HG02798 (cell line): Measurements from ENCODE around the gene PLPPR3.

ENCODE experiments used
- ATAC-seq: cut with Tn5 transposase; IDR thresholded peaks from one replicate; pipeline ENCODE4 v1.9.1; 2021; ENCODE audit warnings: mild to moderate bottlenecking; ENCODE audit not compliant: unreplicated experiment, poor library complexity

The PLPPR3 gene

DNA sequence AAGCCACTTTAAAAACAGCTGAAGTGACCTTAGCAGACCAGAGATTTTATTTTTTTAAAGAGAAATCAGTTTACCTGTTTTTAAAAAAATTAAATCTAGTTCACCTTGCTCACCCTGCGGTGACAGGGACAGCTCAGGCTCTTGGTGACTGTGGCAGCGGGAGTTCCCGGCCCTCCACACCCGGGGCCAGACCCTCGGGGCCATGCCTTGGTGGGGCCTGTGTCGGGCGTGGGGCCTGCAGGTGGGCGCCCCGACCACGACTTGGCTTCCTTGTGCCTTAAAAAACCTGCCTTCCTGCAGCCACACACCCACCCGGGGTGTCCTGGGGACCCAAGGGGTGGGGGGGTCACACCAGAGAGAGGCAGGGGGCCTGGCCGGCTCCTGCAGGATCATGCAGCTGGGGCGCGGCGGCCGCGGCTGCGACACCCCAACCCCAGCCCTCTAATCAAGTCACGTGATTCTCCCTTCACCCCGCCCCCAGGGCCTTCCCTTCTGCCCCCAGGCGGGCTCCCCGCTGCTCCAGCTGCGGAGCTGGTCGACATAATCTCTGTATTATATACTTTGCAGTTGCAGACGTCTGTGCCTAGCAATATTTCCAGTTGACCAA is 10.8 kb downstream of the PLPPR3 start:
- no peak for ATAC-seq

DNA sequence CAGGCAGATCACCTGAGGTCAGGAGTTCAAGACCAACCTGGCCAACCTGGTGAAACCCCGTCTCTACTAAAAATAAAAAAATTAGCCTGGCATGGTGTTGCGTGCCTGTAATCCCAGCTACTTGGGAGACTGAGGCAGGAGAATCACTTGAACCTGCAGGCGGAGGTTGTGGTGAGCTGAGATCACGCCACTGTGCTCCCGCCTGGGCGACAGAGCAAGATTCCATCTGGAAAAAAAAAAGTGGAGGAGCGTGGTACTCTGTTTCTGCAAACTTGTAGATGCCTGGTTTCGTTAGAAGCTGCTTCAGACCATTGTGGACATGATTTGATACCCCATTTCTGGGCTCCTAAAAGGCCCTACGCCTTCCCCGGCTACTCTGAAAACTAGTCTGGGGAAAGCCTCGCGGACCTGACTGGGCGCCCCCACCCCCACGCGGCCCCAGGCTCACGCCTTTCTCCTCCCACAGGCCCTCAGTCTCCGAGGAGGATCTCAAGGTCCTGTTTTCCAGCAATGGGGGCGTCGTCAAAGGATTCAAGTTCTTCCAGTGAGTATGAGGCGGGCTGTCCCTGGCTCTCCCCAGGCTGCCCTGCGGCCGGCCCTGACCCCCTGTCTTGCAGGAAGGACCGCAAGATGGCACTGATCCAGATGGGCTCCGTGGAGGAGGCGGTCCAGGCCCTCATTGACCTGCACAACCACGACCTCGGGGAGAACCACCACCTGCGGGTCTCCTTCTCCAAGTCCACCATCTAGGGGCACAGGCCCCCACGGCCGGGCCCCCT is 11.5 kb downstream of the PLPPR3 start:
- no peak for ATAC-seq

DNA sequence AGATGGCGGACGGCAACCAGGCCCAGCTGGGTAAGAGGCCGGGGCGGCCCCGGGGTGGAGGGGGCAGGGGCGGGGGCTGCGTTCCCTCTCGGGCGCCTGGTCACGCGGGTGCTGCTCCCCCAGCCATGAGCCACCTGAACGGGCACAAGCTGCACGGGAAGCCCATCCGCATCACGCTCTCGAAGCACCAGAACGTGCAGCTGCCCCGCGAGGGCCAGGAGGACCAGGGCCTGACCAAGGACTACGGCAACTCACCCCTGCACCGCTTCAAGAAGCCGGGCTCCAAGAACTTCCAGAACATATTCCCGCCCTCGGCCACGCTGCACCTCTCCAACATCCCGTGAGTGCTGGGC is 13.4 kb downstream of the PLPPR3 start:
- no peak for ATAC-seq

DNA sequence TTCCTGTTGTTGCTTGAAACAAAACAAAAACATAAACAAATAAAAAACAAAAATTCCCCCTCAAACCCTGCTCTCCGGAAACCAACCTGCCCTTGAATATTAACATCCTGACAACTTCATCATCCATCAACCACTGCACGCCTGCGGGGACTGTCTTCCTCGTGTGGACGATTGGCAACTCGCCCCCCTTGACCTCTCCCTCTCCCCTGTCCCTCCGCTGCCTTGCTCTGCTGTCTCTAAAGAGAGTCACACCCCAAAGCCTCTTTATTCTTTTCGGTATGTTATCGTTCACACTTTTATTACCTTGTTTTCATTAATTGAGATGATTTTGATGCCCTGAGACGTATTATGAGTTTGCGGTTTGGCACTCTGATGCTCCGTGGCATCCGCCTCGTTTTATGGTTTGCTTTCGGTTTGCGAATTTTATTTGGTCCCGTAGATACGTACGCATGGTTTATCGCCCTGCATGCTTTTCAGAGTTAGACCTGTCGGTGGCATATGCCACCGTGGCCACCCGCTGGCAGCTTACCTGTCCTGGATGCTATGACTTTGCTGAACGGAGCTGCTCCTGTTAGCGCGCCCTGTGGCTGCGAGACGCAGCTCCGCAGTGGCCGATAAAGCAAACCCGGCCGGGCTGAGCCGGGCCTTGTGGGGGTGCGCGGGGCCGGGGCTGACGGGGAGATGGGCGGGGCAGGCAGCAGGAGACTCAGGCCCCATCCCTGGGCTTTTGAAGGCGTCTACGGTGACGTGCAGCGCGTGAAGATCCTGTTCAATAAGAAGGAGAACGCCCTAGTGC is 13.9 kb downstream of the PLPPR3 start:
- ATAC-seq, result no peak

DNA sequence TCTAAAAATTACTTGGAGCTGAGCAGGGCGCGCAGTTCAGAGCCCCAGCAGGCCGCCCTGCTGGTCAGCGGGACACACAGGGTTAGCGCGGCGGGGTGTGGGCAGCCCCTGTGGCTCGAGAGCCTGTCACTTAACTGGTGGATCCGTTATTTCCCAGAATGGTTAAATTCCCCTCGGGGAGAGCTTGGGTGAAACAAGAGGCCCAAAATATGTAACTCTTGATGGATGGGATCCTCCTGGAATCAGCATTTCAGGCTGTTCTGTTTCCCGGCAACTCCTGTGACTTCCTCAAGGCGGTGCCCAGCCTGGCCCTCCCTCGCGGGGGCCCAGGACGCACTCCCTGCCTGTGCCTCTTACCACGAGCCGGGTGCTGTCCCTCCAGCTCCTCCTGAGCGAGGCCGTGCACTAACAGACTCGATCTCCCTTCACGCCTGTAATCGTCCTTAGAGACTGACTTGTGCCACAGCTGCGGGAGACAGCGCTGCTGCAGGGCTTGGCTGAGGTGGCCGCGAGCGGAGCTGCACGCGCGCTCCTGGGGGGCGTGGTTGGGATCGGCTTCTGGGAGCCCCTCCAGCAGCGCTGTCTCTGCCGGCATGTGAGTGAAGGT is 14.8 kb downstream of the PLPPR3 start:
- no peak for ATAC-seq

DNA sequence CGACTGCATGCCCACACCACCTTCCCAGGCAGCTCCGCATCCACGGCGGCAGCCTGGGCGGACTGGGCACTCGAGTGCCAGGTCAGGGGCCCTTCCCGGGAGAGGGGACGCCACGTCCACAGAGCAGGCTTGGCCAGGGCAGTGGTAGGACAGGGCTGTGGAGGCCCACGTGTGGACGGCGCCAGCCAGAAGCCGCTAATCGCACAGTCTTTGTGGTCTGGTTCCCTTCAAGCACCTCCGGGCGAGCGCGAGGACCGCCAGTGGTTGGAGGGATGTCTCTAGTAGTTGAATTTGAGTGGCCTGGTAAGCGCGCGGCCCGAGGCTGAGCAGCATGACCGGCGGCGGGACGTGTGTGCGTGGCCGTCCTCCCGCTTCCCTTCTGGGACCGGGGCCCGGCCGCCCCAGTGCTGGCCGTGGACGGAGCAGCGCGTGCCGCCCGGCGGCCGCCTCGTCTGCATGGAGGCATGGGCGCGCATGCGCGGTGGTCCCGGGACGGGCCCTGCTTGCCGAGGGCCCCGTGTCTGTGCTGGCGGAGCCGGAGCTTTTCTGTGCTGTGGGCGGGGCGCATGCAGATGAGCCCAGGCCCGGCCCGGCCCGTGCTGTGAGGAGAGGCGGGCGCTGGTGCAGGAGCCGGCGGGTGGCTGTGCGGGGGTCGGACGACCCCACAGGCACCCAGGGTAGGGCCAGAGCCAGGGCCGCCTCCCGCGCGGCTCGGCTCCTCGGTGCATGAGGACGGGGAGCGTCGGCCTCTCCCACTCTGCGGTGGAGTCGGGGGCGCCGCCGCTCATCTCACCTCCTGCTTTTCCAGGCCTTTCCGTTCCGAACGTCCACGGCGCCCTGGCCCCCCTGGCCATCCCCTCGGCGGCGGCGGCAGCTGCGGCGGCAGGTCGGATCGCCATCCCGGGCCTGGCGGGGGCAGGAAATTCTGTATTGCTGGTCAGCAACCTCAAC is 15.9 kb downstream of the PLPPR3 start:
- no peak for ATAC-seq

DNA sequence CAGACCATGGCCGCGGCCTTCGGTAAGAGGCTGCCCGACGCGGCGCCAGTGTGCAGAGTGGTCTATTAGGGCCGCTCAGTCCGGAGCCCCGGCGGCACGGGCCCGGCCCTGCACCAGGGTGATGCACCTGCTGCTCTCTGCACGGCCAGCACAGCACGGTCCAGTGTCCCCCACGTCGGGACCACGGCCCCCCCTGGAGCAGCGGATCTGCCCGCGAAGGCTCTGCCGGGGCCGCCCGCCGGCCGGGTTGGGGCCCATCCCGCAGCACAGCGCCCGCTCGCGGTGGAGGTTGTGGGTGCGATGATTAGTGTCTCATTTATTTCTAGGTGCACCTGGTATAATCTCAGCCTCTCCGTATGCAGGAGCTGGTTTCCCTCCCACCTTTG is 16.6 kb downstream of the PLPPR3 start:
- ATAC-seq, result no peak

DNA sequence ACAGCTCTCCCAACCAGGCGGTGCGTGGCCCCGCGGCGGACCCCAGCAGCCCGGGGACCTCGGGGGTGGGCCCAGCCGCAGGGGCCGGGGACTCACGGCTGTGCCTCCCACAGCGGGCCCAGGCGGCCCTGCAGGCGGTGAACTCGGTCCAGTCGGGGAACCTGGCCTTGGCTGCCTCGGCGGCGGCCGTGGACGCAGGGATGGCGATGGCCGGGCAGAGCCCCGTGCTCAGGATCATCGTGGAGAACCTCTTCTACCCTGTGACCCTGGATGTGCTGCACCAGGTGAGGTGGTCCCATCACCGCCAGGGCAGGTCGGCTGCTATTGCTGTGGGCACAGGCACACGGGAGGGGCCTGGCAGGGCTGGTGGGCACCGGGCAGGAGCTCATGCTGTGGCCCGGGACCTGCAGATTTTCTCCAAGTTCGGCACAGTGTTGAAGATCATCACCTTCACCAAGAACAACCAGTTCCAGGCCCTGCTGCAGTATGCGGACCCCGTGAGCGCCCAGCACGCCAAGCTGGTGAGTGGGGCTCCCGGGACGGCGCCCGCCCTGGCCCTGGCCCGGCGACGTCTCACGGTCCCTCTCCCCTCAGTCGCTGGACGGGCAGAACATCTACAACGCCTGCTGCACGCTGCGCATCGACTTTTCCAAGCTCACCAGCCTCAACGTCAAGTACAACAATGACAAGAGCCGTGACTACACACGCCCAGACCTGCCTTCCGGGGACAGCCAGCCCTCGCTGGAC is 17.2 kb downstream of the PLPPR3 start:
- no peak for ATAC-seq

DNA sequence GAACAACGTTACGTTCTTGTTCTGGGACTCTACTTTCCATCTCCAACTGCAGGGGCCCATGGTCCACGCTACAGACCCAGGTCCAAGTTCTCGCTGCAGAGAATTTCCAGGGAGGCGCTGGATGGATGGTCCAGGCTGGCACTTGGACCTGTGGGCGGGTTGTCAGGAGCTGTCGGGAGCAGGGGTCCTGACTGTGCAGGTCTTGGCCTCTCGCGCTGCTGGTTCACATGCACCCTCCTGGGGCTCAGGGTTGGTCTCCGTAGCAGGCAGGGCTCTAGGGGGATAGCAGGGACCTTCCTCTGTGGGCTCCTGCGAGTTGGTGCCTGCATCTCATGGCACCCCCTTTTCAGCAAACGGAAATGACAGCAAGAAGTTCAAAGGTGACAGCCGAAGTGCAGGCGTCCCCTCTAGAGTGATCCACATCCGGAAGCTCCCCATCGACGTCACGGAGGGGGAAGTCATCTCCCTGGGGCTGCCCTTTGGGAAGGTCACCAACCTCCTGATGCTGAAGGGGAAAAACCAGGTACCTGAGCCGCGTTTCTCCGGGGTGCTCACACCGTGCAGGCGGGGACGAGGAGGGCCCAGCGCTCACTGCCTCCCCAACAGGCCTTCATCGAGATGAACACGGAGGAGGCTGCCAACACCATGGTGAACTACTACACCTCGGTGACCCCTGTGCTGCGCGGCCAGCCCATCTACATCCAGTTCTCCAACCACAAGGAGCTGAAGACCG is 17.9 kb downstream of the PLPPR3 start:
- ATAC-seq, result no peak

DNA sequence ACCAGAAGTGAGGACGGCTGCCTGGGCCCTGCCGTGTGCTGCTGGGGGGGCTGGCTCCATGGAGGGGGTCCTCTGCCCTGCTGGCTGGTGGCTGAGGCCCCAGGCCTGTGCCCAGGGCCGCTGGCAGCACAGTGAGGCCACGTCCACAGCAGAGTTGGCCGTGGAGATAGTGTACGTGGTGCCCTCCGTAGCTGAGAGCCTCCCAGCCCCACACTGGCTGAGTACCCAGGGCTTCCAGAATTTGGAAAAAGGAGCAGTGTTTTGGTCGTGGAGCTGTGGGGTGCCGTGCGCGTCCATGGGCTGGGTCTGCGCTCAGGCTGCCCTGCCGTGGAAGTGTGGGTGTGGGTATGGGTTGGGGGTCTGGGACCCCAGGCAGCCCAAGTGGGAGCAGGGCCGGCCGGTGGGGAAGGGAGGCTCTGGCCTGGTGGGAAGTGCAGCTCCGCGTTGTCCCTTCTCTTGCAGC is 18.6 kb downstream of the PLPPR3 start:
- no peak for ATAC-seq

DNA sequence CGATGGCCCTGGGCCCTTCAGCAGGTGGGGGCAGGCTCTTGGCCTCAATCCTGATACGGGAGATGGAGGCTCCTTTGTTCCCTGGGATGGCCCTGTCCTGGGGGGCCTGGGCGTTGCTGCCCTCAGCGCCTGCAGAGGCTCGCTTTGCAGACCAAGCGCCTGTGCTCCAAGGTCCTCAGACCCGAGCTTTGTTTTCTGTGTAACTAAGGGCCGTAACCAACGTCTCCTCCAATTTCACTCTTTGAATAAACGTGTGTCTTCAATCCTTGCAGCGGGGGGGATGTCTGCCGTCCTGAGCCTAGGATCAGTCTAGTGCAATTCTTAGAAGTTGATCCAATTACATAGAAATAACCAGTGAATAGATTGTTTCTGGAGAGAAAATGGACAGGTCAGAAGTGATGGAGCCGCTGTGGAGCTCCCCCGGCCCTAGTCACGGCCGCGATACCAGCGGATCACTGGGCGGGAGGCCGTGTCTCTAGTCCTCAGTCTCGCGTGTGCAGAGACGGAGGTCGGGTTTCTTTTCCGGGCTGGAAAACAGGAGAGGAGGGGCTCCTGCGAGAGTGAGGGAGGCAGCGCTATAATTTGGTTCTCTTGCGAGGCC is 19.2 kb downstream of the PLPPR3 start:
- ATAC-seq, result no peak

DNA sequence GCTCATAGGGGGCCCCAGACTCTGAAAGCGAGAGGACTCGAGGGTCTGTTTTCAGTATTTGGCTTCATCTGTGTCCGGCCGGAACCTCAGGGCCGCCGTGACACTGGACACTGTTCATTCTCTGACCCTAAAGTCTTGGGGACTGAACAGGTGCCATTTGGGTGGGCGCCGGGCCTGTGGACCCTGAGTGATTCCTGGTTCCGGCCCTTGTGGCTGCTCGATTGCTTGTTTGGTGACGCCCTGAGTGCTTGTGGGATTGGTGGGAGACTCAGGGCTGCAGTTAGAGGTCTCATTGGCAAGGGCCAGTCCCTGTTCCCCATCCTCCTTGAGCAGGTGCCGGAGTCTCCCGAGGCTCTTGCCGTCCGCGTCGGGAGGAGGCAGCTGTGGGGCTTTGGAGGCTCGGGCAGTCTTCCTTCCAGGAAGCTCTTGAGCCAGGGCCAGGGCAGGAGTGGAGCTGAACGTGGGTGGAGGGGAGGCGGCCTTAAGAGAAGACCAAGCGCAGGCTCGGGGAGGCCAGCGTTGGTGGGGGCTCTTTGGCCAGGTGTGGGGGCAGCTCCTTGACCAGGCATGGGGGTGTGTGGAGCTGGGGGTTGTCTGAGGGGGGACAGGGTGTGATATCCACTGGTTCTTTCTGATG is 19.8 kb downstream of the PLPPR3 start:
- no peak for ATAC-seq

DNA sequence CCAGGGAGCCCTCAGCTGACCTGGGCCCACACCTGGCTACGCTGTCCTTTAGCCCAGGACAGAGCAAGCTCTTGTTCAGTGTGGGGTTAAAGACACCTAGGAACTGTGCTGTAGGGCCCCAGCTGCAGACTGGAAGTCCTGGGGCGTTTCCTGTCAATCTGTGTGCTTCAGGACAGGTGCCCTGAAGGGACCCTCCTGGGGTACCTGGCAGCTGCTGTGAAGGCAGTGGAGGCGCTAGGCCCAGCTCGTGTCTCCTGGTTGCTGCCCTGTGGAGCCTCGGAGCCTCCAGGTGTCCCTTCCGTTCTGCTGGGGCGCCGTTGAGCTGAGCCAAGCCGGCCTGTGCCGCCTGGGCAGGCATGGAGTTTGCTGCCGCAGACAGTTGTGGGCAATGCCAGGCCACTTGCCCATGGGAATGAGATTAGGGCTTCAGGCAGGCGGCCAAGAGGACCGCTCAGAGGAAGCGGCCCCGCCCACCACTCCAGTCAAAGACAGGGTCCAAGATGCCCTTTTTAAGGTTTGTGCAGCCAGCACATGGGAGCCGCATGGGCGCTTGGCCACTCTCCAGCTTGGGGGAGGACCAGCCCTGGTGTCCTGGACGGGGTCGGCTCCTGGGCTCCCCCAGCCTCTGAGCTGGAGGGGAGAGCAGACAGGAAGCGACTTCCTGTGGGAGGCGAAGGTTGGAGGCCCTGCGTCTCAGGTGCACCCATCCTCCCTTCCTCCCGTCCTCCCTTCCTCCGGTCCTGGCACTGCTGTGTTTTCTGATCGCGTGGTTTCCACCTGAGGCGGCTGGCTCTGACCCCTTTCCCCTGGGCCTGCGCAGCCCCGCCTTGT is 20.5 kb downstream of the PLPPR3 start:
- no peak for ATAC-seq

DNA sequence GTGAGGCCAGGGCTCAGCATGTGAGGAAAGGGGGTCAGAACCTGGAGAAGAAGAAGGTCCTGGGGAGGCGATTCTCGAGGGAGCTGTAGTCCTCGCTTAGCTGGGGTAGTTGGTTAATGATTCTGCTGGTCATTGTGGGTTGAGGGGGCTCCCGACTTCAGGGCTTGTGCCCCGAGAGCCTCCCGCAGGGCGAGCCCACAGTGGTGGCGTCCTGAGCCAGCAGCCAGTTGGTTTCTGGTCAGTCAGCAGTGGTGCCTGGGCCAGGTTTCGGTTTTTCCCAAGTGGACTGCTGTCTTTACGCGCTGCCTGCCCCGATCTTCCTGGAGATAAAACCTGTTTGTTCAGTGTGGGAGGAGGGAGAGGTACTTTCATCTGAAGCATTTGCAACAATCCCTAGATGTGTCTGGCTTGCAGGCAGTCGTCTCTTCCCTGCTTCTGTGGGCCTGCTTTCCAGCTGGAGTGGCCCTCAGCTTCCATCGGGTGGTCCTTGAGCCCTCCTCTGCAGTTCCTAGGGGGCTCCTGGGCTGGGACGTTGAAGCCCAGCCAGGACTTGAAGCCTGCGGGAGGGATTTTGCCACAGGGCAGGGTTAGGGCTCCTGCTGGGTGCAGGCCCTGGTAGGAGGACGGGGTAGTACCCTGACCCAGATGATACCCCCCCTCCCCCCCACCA is 21.3 kb downstream of the PLPPR3 start:
- no peak for ATAC-seq

DNA sequence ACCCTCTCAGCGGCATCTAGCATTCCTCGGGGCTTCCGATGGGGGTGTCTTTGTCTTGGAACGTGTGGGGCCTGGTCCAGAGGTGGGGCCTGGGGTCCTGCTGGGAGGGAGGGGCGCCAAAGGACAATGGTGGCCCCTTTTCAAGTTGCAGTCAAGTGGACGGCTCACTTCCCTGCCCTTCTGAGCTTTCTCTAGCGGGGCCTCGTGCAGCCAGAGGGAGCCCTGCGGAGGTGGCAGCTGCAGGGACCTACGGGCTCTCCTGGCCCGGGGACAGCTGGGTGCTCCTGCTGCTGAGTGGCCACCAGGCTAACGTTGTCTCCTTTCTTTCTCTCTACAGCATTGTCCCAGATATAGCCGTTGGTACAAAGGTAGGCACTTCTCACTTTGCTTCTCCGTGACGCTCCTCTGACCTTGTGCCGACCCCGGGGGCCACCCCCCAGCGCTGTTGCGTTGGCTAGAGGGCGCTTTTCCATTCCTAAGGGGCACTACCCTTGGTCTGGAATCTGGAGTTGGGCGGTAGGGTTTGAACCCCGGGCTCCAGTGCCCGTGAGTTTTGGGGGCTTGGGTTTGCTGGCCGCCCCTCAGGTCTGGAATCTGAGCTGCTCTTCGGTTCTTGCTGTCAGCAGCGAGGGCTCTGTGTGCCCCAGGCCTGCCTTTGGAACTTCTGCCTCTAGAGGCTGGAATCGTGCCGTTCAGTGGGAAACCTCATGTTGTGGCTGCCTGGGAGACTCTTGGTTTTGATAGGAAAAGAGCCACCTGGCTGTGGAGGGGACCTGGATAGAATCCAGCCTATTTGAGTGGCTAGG is 22.5 kb downstream of the PLPPR3 start:
- ATAC-seq, result no peak
